ENCODE results near the gene TUBD1.

GRCh38 chr17:59832883-59833379 lies 59.8 kb downstream of the TUBD1 start:
- TF ChIP-seq GLIS3 (CRISPR knock-in tag; IDR thresholded peaks at IDR 0.05) (no peak), CSRNP3 (CRISPR knock-in tag; IDR thresholded peaks at IDR 0.05) (no peak), BACH2 (CRISPR knock-in tag; IDR thresholded peaks at IDR 0.05; ENCODE audit: borderline replicate concordance) (no peak), ZNF70 (CRISPR knock-in tag; IDR thresholded peaks at IDR 0.05) (no peak), RARB (CRISPR knock-in tag; IDR thresholded peaks at IDR 0.05) (no peak), CREB5 (CRISPR knock-in tag; IDR thresholded peaks at IDR 0.05; ENCODE audit: low read depth) (peak; percentile 28; the same call in 1 of the 2 replicates), PATZ1 (CRISPR knock-in tag; IDR thresholded peaks at IDR 0.05; ENCODE audit: borderline replicate concordance) (no peak), ZC3H10 (CRISPR knock-in tag; IDR thresholded peaks at IDR 0.05) (no peak)

All from SK-N-SH treated with all-trans-retinoic acid at 6 μM for 48 hours (cell line).